Effector memory CD4-positive, alpha-beta T cell (primary cell): ENCODE measurements around the gene ZNF655.
"Not testable (repeated sequence)": the region's sequence is repeated elsewhere in the genome, so short reads cannot be mapped to it uniquely, and the experiment has no call there.

Experiments used
- DNase-seq, 3 donors: peaks; one replicate each; pipeline ENCODE4 v3.0.0-alpha.2; 2020
- H3K27ac ChIP-seq: 2 replicates; pipeline ENCODE4 v1.7.0; 2013; ENCODE audit warnings: mild to moderate bottlenecking, low read length, moderate library complexity; ENCODE audit not compliant: insufficient read depth, poor library complexity, severe bottlenecking
- H3K27me3 ChIP-seq: replicated peaks from 2 replicates; pipeline ENCODE4 v1.7.0; 2013; ENCODE audit warnings: mild to moderate bottlenecking, low read length; ENCODE audit not compliant: insufficient read depth, control insufficient read depth, poor library complexity, severe bottlenecking
- H3K36me3 ChIP-seq: 2 replicates; pipeline ENCODE4 v1.7.0; 2013; ENCODE audit warnings: mild to moderate bottlenecking, low read length, moderate library complexity; ENCODE audit not compliant: control insufficient read depth, insufficient read depth
- H3K4me1 ChIP-seq: 2 replicates; pipeline ENCODE4 v1.7.0; 2013; ENCODE audit warnings: low read length, mild to moderate bottlenecking; ENCODE audit not compliant: control insufficient read depth, insufficient read depth, poor library complexity, severe bottlenecking
- H3K4me3 ChIP-seq: 2 replicates; pipeline ENCODE4 v1.7.0; 2013; ENCODE audit warnings: low read length, low read depth, mild to moderate bottlenecking; ENCODE audit not compliant: insufficient read depth, poor library complexity, severe bottlenecking
- H3K9me3 ChIP-seq: 2 replicates; pipeline ENCODE4 v1.7.0; 2013; ENCODE audit warnings: mild to moderate bottlenecking, low read length, moderate library complexity; ENCODE audit not compliant: control insufficient read depth

The ZNF655 gene

GRCh38 chr7:99543081-99543671 lies 15.3 kb upstream of the ZNF655 start:
- no peaks in the 10 kb centered on the region for H3K27me3 ChIP-seq
- DNase-seq, result no peak
- peaks cover 5% of the 10 kb centered on the region for H3K36me3 ChIP-seq
- no peaks in the 10 kb centered on the region for H3K4me1 ChIP-seq
- no peak overlapping the region for H3K4me3 ChIP-seq
- H3K9me3 ChIP-seq, result peaks cover 4% of the 10 kb centered on the region
- no peak overlapping the region for H3K27ac ChIP-seq

GRCh38 chr7:99543916-99544315 lies 14.5 kb upstream of the ZNF655 start:
- Histone ChIP-seq H3K9me3 (peaks cover 4% of the 10 kb centered on the region), H3K27ac (no peak overlapping the region), H3K36me3 (peaks cover 5% of the 10 kb centered on the region), H3K27me3 (no peaks in the 10 kb centered on the region), H3K4me3 (no peak overlapping the region), H3K4me1 (no peaks in the 10 kb centered on the region)
- no peak for DNase-seq

- H3K36me3 ChIP-seq, DNase-seq, H3K4me3 ChIP-seq, H3K9me3 ChIP-seq, H3K4me1 ChIP-seq, H3K27me3 ChIP-seq, H3K27ac ChIP-seq: not testable (repeated sequence)
These were observed 13.1 kb upstream of the ZNF655 start for GRCh38 chr7:99545308-99545707.

GRCh38 chr7:99549545-99549944 lies 8.9 kb upstream of the ZNF655 start:
- not testable (repeated sequence) for H3K9me3 ChIP-seq, H3K27me3 ChIP-seq, H3K27ac ChIP-seq, DNase-seq, H3K4me3 ChIP-seq, H3K36me3 ChIP-seq
- peaks cover 10% of the 10 kb centered on the region for H3K4me1 ChIP-seq

- Histone ChIP-seq H3K4me1 (peaks cover 13% of the 10 kb centered on the region), H3K9me3 (no peaks in the 10 kb centered on the region), H3K36me3 (peaks cover 16% of the 10 kb centered on the region), H3K27me3 (no peaks in the 10 kb centered on the region), H3K4me3 (peak overlapping the region; percentile 91), H3K27ac (peak overlapping the region; percentile 91)
- DNase-seq, result no peak
These were observed 7.1 kb upstream of the ZNF655 start for GRCh38 chr7:99551334-99551733.

- Histone ChIP-seq H3K36me3 (peaks cover 18% of the 10 kb centered on the region), H3K27me3 (no peaks in the 10 kb centered on the region), H3K27ac (peak within 1 kb of the TSS; percentile 91), H3K4me3 (peak within 1 kb of the TSS; percentile 91), H3K4me1 (peaks cover 15% of the 10 kb centered on the region), H3K9me3 (no peaks in the 10 kb centered on the region)
- DNase-seq, result peak; percentile 68 to 79 (median 72)
These were observed 6.5 kb upstream of the ZNF655 start, which contains the start of gene FAM200A for GRCh38 chr7:99551767-99552463. TSS of gene FAM200A (minus strand) at chr7:99552114. CDS start at chr7:99548407, 3,707 bp downstream.

GRCh38 chr7:99553039-99553438 lies 5.4 kb upstream of the ZNF655 start:
- no peaks in the 10 kb centered on the region for H3K9me3 ChIP-seq
- no peak overlapping the region for H3K27ac ChIP-seq
- H3K4me1 ChIP-seq, result peaks cover 23% of the 10 kb centered on the region
- no peak overlapping the region for H3K4me3 ChIP-seq
- no peak for DNase-seq
- peaks cover 13% of the 10 kb centered on the region for H3K36me3 ChIP-seq
- no peaks in the 10 kb centered on the region for H3K27me3 ChIP-seq

GRCh38 chr7:99554939-99555338 lies 3.5 kb upstream of the ZNF655 start:
- peaks cover 23% of the 10 kb centered on the region for H3K4me1 ChIP-seq
- H3K27me3 ChIP-seq, result no peaks in the 10 kb centered on the region
- H3K9me3 ChIP-seq, result no peaks in the 10 kb centered on the region
- no peak overlapping the region for H3K27ac ChIP-seq
- no peak for DNase-seq
- H3K36me3 ChIP-seq, result peaks cover 13% of the 10 kb centered on the region
- no peak overlapping the region for H3K4me3 ChIP-seq

- H3K27me3 ChIP-seq, result no peaks in the 10 kb centered on the region
- peaks cover 34% of the 10 kb centered on the region for H3K36me3 ChIP-seq
- no peak overlapping the region for H3K4me3 ChIP-seq
- DNase-seq, result no peak
- H3K9me3 ChIP-seq, result no peaks in the 10 kb centered on the region
- peaks cover 21% of the 10 kb centered on the region for H3K4me1 ChIP-seq
- peak overlapping the region; percentile 96 for H3K27ac ChIP-seq
These were observed 1.2 kb upstream of the ZNF655 start for GRCh38 chr7:99557196-99557607.

- Histone ChIP-seq H3K36me3 (peaks cover 42% of the 10 kb centered on the region), H3K27ac (peak overlapping the region; percentile 96)
- DNase-seq, result no peak
These were observed 519 bp upstream of the ZNF655 start for GRCh38 chr7:99557940-99558305.

More at GRCh38 chr7:99557940-99558305, 519 bp upstream of the ZNF655 start:
- Histone ChIP-seq H3K27me3 (no peaks in the 10 kb centered on the region), H3K4me3 (peak overlapping the region; percentile 82), H3K4me1 (peaks cover 17% of the 10 kb centered on the region), H3K9me3 (no peaks in the 10 kb centered on the region)
